WTC11 (cell line): Measurements from ENCODE around the gene RAP2A. TPM values are rescaled to one million over a fixed set of nuclear protein-coding genes. Genes with fewer than 3 reads are reported as not detected.

Source experiments
- ATAC-seq: fragments of 200-7000 bp; cut with Tn5 transposase; 2 replicates; pipeline ENCODE4 v1.10.0; 2021; ENCODE audit warnings: mild to moderate bottlenecking, moderate library complexity
- CTCF ChIA-PET: fragments of 300-600 bp; sonication (Branson Sonifier 250); formaldehyde crosslinking; loops from one replicate; lab custom pipeline; 2021; ENCODE audit warnings: antibody characterized with exemption; lab: Charles Lee
- POLR2A ChIA-PET: fragments of 350-600 bp; sonication (Branson Sonifier 250); formaldehyde crosslinking; loops from one replicate; lab custom pipeline; 2021; ENCODE audit warnings: antibody characterized with exemption; lab: Charles Lee
- DNase-seq: peaks from one replicate; pipeline ENCODE4 v3.0.0; 2021; ENCODE audit warnings: low spot score
- H3K27ac Mint-ChIP-seq: 2 replicates; pipeline ENCODE4 v1.8.0; 2021; ENCODE audit warnings: mixed read lengths
- H3K27me3 Mint-ChIP-seq: 2 replicates; pipeline ENCODE4 v1.8.0; 2021; ENCODE audit warnings: low read depth, mild to moderate bottlenecking, moderate library complexity, mixed read lengths
- H3K36me3 Mint-ChIP-seq: 2 replicates; pipeline ENCODE4 v1.8.0; 2021; ENCODE audit warnings: mixed read lengths
- H3K4me1 Mint-ChIP-seq: 2 replicates; pipeline ENCODE4 v1.8.0; 2022; ENCODE audit warnings: mixed read lengths
- H3K4me3 Mint-ChIP-seq: 2 replicates; pipeline ENCODE4 v1.8.0; 2021; ENCODE audit warnings: mild to moderate bottlenecking, moderate library complexity, mixed read lengths
- H3K9me3 Mint-ChIP-seq: 2 replicates; pipeline ENCODE4 v1.8.0; 2021; ENCODE audit warnings: mixed read lengths
- EMX1 ChIP-seq: fragments of 250-450 bp; sonication (Bioruptor Pico); IDR thresholded peaks from 2 replicates; pipeline ENCODE4 v1.8.0; 2021; ENCODE audit warnings: mild to moderate bottlenecking
- GTF2I ChIP-seq: fragments of 250-450 bp; sonication (Bioruptor Pico); conservative IDR thresholded peaks from 2 replicates; pipeline ENCODE4 v1.4.0; 2021; ENCODE audit warnings: mild to moderate bottlenecking
- OVOL2 ChIP-seq: fragments of 250-450 bp; sonication (Bioruptor Pico); IDR thresholded peaks from 2 replicates; pipeline ENCODE4 v1.9.0; 2021; ENCODE audit warnings: mild to moderate bottlenecking, borderline replicate concordance
- RORB ChIP-seq: fragments of 250-450 bp; sonication (Bioruptor Pico); IDR thresholded peaks from 2 replicates; pipeline ENCODE4 v1.9.0; 2021; ENCODE audit warnings: mild to moderate bottlenecking
- SMAD3 ChIP-seq: sonication (generic); formaldehyde crosslinking; IDR thresholded peaks from 2 replicates; pipeline ENCODE4 v1.8.0; 2022; ENCODE audit warnings: missing genetic modification reagents, mild to moderate bottlenecking, borderline replicate concordance
- SP1 ChIP-seq: sonication (generic); formaldehyde crosslinking; conservative IDR thresholded peaks from 2 replicates; pipeline ENCODE4 v1.8.1; 2022; ENCODE audit warnings: missing genetic modification reagents
- total RNA-seq: library from RNA; stranded (reverse); gene quantifications from 3 replicates; pipeline ENCODE4 v1.2.3, GENCODE V29; 2021
- TF ChIP-seq, protein P1 (sequence below): fragments of 250-450 bp; sonication (Bioruptor Pico); IDR thresholded peaks from 2 replicates; pipeline ENCODE4 v2.1.2; 2022; ENCODE audit warnings: mild to moderate bottlenecking, moderate library complexity
- TF ChIP-seq, protein P2 (sequence below): sonication (generic); formaldehyde crosslinking; IDR thresholded peaks from 2 replicates; pipeline ENCODE4 v1.8.1; 2022; ENCODE audit warnings: mild to moderate bottlenecking, missing genetic modification reagents, moderate library complexity, borderline replicate concordance
- TF ChIP-seq, protein P3 (sequence below): sonication (generic); formaldehyde crosslinking; conservative IDR thresholded peaks from 2 replicates; pipeline ENCODE4 v1.8.1; 2022; ENCODE audit warnings: mild to moderate bottlenecking, missing genetic modification reagents
- TF ChIP-seq, protein P4 (sequence below): sonication (generic); formaldehyde crosslinking; IDR thresholded peaks from 2 replicates; pipeline ENCODE4 v1.8.0; 2022; ENCODE audit warnings: missing genetic modification reagents
- TF ChIP-seq, protein P5 (sequence below): sonication (generic); formaldehyde crosslinking; IDR thresholded peaks from 2 replicates; pipeline ENCODE4 v1.8.0; 2022; ENCODE audit warnings: mild to moderate bottlenecking, missing genetic modification reagents
- TF ChIP-seq, protein P6 (sequence below): fragments of 250-450 bp; sonication (Bioruptor Pico); IDR thresholded peaks from 2 replicates; pipeline ENCODE4 v1.9.0; 2021; ENCODE audit warnings: moderate library complexity, mild to moderate bottlenecking, inconsistent platforms, borderline replicate concordance
- TF ChIP-seq, protein P7 (sequence below): sonication (generic); formaldehyde crosslinking; IDR thresholded peaks from 2 replicates; pipeline ENCODE4 v1.8.1; 2023; ENCODE audit warnings: mild to moderate bottlenecking, missing genetic modification reagents, moderate library complexity
- TF ChIP-seq, protein P8 (sequence below): fragments of 250-450 bp; sonication (Bioruptor Pico); IDR thresholded peaks from 2 replicates; pipeline ENCODE4 v1.9.0; 2021; ENCODE audit warnings: mild to moderate bottlenecking
- TF ChIP-seq, protein P9 (sequence below): fragments of 200-600 bp; IDR thresholded peaks from 2 replicates; pipeline ENCODE4 v1.8.0; 2022; ENCODE audit warnings: antibody characterized with exemption
- TF ChIP-seq, protein P10 (sequence below): sonication (generic); formaldehyde crosslinking; IDR thresholded peaks from 2 replicates; pipeline ENCODE4 v1.8.0; 2022; ENCODE audit warnings: mild to moderate bottlenecking, missing genetic modification reagents

RAP2A gene
- total RNA-seq, 1 experiment from 2014 or later: 39.0 TPM

DNA sequence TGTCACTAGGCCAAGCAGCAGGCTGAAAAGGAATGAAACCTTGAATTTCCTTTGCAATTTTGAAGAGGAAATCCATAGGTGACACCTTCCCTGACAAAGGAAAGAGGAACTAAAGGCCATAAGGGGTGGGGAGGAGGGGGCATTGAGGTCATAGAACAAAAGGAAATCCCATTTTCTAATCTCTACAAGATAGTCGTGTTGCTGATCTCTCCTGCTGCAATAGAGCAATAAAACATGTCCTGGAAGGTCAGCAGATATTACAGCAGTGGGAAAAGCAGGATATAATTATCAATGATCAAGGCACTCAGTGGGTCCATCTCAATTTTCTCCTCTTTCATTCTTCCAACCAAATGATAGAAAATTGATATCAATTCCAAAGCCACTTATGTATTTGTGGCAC, 20.3 kb upstream of the RAP2A start (continued):
- TF ChIP-seq, protein P1, sequence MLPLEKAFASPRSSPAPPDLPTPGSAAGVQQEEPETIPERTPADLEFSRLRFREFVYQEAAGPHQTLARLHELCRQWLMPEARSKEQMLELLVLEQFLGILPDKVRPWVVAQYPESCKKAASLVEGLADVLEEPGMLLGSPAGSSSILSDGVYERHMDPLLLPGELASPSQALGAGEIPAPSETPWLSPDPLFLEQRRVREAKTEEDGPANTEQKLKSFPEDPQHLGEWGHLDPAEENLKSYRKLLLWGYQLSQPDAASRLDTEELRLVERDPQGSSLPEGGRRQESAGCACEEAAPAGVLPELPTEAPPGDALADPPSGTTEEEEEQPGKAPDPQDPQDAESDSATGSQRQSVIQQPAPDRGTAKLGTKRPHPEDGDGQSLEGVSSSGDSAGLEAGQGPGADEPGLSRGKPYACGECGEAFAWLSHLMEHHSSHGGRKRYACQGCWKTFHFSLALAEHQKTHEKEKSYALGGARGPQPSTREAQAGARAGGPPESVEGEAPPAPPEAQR: no peak
- TF ChIP-seq EMX1 (CRISPR knock-in tag): no peak
- TF ChIP-seq, protein P2, sequence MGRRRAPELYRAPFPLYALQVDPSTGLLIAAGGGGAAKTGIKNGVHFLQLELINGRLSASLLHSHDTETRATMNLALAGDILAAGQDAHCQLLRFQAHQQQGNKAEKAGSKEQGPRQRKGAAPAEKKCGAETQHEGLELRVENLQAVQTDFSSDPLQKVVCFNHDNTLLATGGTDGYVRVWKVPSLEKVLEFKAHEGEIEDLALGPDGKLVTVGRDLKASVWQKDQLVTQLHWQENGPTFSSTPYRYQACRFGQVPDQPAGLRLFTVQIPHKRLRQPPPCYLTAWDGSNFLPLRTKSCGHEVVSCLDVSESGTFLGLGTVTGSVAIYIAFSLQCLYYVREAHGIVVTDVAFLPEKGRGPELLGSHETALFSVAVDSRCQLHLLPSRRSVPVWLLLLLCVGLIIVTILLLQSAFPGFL (CRISPR knock-in tag): no peak
- TF ChIP-seq OVOL2: no peak
- TF ChIP-seq, protein P3, sequence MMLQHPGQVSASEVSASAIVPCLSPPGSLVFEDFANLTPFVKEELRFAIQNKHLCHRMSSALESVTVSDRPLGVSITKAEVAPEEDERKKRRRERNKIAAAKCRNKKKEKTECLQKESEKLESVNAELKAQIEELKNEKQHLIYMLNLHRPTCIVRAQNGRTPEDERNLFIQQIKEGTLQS (CRISPR knock-in tag): no peak
- TF ChIP-seq, protein P4, sequence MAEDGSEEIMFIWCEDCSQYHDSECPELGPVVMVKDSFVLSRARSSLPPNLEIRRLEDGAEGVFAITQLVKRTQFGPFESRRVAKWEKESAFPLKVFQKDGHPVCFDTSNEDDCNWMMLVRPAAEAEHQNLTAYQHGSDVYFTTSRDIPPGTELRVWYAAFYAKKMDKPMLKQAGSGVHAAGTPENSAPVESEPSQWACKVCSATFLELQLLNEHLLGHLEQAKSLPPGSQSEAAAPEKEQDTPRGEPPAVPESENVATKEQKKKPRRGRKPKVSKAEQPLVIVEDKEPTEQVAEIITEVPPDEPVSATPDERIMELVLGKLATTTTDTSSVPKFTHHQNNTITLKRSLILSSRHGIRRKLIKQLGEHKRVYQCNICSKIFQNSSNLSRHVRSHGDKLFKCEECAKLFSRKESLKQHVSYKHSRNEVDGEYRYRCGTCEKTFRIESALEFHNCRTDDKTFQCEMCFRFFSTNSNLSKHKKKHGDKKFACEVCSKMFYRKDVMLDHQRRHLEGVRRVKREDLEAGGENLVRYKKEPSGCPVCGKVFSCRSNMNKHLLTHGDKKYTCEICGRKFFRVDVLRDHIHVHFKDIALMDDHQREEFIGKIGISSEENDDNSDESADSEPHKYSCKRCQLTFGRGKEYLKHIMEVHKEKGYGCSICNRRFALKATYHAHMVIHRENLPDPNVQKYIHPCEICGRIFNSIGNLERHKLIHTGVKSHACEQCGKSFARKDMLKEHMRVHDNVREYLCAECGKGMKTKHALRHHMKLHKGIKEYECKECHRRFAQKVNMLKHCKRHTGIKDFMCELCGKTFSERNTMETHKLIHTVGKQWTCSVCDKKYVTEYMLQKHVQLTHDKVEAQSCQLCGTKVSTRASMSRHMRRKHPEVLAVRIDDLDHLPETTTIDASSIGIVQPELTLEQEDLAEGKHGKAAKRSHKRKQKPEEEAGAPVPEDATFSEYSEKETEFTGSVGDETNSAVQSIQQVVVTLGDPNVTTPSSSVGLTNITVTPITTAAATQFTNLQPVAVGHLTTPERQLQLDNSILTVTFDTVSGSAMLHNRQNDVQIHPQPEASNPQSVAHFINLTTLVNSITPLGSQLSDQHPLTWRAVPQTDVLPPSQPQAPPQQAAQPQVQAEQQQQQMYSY: no peak

DNA sequence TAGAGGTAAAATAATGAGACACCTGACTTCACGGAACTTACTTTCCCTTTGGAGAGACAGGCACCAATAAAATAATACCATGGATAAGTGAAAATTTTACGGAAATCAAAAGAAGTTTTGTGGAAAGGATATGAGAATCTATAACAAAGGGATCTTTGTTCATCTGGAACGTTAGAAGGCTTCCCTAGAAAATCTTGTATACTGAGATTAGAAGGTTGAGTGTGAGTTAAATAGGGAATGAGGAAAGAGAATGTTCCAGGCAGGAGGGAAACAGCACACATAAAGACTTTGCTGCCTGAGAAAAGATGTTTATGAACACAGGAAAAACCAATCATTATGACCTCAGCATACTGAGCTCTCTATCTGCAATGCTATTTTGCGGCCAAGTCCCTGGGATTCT, 19.6 kb upstream of the RAP2A start:
- no peaks in the 10 kb centered on the region for H3K9me3 Mint-ChIP-seq
- H3K27me3 Mint-ChIP-seq: no peaks in the 10 kb centered on the region
- ChIA-PET POLR2A (interaction anchor here (1.0 kb wide), 1 partner anchor 19 kb away, joined by 4 read pairs; no protein-coding TSS in a partner anchor), CTCF (no interaction called here)
- H3K4me1 Mint-ChIP-seq: peaks cover 22% of the 10 kb centered on the region
- DNase-seq (no peak), ATAC-seq (no peak)
- H3K36me3 Mint-ChIP-seq: no peaks in the 10 kb centered on the region
- H3K27ac Mint-ChIP-seq: no peak overlapping the region
- H3K4me3 Mint-ChIP-seq: no peak overlapping the region
- TF ChIP-seq, protein P5, sequence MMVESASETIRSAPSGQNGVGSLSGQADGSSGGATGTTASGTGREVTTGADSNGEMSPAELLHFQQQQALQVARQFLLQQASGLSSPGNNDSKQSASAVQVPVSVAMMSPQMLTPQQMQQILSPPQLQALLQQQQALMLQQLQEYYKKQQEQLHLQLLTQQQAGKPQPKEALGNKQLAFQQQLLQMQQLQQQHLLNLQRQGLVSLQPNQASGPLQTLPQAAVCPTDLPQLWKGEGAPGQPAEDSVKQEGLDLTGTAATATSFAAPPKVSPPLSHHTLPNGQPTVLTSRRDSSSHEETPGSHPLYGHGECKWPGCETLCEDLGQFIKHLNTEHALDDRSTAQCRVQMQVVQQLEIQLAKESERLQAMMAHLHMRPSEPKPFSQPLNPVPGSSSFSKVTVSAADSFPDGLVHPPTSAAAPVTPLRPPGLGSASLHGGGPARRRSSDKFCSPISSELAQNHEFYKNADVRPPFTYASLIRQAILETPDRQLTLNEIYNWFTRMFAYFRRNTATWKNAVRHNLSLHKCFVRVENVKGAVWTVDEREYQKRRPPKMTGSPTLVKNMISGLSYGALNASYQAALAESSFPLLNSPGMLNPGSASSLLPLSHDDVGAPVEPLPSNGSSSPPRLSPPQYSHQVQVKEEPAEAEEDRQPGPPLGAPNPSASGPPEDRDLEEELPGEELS (CRISPR knock-in tag): no peak
- TF ChIP-seq, protein P2 (CRISPR knock-in tag): no peak
- TF ChIP-seq, protein P4: no peak
- TF ChIP-seq, protein P6, sequence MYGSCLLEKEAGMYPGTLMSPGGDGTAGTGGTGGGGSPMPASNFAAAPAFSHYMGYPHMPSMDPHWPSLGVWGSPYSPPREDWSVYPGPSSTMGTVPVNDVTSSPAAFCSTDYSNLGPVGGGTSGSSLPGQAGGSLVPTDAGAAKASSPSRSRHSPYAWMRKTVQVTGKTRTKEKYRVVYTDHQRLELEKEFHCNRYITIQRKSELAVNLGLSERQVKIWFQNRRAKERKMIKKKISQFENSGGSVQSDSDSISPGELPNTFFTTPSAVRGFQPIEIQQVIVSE: no peak
- TF ChIP-seq, protein P7, sequence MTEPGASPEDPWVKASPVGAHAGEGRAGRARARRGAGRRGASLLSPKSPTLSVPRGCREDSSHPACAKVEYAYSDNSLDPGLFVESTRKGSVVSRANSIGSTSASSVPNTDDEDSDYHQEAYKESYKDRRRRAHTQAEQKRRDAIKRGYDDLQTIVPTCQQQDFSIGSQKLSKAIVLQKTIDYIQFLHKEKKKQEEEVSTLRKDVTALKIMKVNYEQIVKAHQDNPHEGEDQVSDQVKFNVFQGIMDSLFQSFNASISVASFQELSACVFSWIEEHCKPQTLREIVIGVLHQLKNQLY (CRISPR knock-in tag): no peak
- TF ChIP-seq RORB (CRISPR knock-in tag) (no peak), SP1 (CRISPR knock-in tag) (no peak), GTF2I (CRISPR knock-in tag) (no peak), SMAD3 (CRISPR knock-in tag) (no peak)
- TF ChIP-seq, protein P8, sequence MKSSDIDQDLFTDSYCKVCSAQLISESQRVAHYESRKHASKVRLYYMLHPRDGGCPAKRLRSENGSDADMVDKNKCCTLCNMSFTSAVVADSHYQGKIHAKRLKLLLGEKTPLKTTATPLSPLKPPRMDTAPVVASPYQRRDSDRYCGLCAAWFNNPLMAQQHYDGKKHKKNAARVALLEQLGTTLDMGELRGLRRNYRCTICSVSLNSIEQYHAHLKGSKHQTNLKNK (CRISPR knock-in tag): no peak
- TF ChIP-seq, protein P9, sequence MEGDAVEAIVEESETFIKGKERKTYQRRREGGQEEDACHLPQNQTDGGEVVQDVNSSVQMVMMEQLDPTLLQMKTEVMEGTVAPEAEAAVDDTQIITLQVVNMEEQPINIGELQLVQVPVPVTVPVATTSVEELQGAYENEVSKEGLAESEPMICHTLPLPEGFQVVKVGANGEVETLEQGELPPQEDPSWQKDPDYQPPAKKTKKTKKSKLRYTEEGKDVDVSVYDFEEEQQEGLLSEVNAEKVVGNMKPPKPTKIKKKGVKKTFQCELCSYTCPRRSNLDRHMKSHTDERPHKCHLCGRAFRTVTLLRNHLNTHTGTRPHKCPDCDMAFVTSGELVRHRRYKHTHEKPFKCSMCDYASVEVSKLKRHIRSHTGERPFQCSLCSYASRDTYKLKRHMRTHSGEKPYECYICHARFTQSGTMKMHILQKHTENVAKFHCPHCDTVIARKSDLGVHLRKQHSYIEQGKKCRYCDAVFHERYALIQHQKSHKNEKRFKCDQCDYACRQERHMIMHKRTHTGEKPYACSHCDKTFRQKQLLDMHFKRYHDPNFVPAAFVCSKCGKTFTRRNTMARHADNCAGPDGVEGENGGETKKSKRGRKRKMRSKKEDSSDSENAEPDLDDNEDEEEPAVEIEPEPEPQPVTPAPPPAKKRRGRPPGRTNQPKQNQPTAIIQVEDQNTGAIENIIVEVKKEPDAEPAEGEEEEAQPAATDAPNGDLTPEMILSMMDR: no peak
- TF ChIP-seq, protein P10, sequence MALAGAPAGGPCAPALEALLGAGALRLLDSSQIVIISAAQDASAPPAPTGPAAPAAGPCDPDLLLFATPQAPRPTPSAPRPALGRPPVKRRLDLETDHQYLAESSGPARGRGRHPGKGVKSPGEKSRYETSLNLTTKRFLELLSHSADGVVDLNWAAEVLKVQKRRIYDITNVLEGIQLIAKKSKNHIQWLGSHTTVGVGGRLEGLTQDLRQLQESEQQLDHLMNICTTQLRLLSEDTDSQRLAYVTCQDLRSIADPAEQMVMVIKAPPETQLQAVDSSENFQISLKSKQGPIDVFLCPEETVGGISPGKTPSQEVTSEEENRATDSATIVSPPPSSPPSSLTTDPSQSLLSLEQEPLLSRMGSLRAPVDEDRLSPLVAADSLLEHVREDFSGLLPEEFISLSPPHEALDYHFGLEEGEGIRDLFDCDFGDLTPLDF (CRISPR knock-in tag): no peak
